ENCODE data around the gene ALDOB. TPM values are rescaled to one million over a fixed set of nuclear protein-coding genes. Genes with fewer than 3 reads are reported as not detected.

The ALDOB gene
- total and polyA plus RNA-seq, 2 of the 13 experiments (the other 11 are each of a cell fraction or from before 2014, with no cell fraction given): 0.29 to 0.97 TPM

DNA sequence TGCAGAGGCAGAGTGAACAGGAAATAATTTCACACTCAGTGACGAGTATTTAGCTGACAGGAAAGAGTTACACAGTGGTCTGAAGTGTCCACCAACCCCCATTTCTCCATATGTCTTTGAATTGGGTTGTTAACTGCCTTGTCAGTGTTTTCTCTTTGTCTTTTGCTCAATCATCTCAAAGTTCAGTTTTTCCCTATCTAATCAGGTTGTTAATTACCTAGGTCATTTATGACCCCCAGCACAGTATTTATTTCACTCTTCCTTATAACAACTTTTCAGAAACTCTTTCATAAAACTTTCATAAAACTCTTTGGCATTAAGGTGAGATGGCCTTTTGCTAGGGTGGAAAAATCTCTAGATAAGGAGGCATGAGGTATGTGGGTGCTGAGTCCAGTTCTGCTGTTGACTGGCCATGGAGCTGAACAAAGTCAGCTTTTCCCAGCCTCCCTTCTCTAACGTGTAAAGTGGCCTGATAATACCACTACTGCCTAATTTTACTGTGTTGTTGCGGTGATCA is 5.2 kb upstream of the ALDOB start (continued):
- TF ChIP-seq, protein P1, sequence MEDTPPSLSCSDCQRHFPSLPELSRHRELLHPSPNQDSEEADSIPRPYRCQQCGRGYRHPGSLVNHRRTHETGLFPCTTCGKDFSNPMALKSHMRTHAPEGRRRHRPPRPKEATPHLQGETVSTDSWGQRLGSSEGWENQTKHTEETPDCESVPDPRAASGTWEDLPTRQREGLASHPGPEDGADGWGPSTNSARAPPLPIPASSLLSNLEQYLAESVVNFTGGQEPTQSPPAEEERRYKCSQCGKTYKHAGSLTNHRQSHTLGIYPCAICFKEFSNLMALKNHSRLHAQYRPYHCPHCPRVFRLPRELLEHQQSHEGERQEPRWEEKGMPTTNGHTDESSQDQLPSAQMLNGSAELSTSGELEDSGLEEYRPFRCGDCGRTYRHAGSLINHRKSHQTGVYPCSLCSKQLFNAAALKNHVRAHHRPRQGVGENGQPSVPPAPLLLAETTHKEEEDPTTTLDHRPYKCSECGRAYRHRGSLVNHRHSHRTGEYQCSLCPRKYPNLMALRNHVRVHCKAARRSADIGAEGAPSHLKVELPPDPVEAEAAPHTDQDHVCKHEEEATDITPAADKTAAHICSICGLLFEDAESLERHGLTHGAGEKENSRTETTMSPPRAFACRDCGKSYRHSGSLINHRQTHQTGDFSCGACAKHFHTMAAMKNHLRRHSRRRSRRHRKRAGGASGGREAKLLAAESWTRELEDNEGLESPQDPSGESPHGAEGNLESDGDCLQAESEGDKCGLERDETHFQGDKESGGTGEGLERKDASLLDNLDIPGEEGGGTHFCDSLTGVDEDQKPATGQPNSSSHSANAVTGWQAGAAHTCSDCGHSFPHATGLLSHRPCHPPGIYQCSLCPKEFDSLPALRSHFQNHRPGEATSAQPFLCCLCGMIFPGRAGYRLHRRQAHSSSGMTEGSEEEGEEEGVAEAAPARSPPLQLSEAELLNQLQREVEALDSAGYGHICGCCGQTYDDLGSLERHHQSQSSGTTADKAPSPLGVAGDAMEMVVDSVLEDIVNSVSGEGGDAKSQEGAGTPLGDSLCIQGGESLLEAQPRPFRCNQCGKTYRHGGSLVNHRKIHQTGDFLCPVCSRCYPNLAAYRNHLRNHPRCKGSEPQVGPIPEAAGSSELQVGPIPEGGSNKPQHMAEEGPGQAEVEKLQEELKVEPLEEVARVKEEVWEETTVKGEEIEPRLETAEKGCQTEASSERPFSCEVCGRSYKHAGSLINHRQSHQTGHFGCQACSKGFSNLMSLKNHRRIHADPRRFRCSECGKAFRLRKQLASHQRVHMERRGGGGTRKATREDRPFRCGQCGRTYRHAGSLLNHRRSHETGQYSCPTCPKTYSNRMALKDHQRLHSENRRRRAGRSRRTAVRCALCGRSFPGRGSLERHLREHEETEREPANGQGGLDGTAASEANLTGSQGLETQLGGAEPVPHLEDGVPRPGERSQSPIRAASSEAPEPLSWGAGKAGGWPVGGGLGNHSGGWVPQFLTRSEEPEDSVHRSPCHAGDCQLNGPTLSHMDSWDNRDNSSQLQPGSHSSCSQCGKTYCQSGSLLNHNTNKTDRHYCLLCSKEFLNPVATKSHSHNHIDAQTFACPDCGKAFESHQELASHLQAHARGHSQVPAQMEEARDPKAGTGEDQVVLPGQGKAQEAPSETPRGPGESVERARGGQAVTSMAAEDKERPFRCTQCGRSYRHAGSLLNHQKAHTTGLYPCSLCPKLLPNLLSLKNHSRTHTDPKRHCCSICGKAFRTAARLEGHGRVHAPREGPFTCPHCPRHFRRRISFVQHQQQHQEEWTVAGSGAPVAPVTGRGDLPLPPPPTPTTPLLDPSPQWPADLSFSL (CRISPR knock-in tag; IDR thresholded peaks at IDR 0.05): peak; percentile 69; the same call in 1 of the 2 replicates
- TF ChIP-seq THAP9 (CRISPR knock-in tag; IDR thresholded peaks at IDR 0.05; ENCODE audit: borderline replicate concordance): no peak
- 0 out of 2 replicates have a peak, but pooled peaks have one; percentile 8 for TF ChIP-seq SAP130 (CRISPR knock-in tag; IDR thresholded peaks at IDR 0.05; ENCODE audit: low read depth)
- peak; percentile 41; the same call in 1 of the 2 replicates for TF ChIP-seq ZNF644 (CRISPR knock-in tag; IDR thresholded peaks at IDR 0.05; ENCODE audit: low read depth)
- TF ChIP-seq ZNF292 (CRISPR knock-in tag; IDR thresholded peaks at IDR 0.05; ENCODE audit: borderline replicate concordance, low read depth): 0 out of 2 replicates have a peak, but pooled peaks have one; percentile 35
- peak; percentile 41; the same call in 1 of the 2 replicates for TF ChIP-seq SOX5 (CRISPR knock-in tag; IDR thresholded peaks at IDR 0.05; ENCODE audit: borderline replicate concordance)
